Endometrial microvascular endothelial cells (primary cell): ENCODE data around the gene BIRC7. TPM values are rescaled to one million over a fixed set of nuclear protein-coding genes. Genes with fewer than 3 reads are reported as not detected.

Source experiments
- in situ Hi-C: cut with HindIII; loops from 2 replicates; pipeline ENCODE4 v1.10.0; 2017; ENCODE audit warnings: low sequenced_read_pairs, low pct_unique_long_range_greater_than_20kb; ENCODE audit errors: inconsistent ontology term
- total RNA-seq: library from RNA; depleted of rRNA; stranded (reverse); fragments of >200 nt; gene quantifications from one replicate; pipeline ENCODE4 v1.2.3, GENCODE V29; 2015; ENCODE audit errors: inconsistent ontology term

Gene BIRC7
- total RNA-seq, 1 donor from 2014 or later: not detected

GRCh38 chr20:63273635-63274380 lies 38.1 kb downstream of the BIRC7 start:
- in situ Hi-C loops: no loop called here

DNA sequence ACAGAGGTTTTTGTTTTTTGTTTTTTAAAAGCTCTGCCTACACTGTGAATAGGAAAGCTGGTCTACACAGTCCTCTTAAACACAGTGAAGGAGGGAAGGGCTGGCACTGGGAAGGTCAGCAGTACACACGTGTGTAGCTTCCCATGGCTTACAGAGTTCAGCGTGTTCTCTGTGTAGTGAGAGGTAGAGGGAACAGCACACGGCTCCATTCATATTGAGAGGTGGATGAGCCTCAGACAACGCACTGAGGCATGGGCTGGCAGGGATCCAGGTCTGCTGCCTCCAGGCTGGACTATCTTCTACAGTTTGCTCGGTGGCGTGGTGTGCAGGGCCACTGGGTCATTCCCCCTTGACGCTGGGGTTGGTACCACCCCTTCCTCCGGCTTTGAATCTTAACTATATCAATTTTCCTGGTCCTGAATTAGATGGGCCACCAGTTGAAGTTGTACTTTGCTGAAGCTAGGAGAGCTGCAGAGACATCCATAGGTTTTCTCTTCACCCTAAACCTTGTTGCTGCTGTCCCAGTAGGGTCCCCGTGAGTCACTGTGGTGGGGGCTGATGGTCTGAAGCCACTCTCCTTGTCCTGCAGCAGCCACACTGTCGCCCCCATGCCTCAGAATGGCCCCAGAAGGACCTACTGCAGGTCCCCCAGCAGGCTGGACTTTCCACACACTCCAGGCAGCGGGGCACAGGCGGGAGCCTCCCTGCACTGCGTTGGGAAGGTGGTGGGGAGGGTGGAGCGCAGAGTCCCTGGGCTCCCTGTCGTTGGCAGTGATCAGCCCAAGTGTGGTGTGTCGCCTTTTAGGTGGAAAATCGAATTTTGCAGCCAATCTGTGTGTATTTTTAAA lies 38.9 kb downstream of the BIRC7 start:
- in situ Hi-C loops: loop anchor here (25.0 kb wide), 1 partner anchor 113 kb away; no protein-coding TSS in a partner anchor

GRCh38 chr20:63275825-63276224 lies 40.1 kb downstream of the BIRC7 start:
- in situ Hi-C loops: loop anchor here (25.0 kb wide), 1 partner anchor 111 kb away; no protein-coding TSS in a partner anchor

DNA sequence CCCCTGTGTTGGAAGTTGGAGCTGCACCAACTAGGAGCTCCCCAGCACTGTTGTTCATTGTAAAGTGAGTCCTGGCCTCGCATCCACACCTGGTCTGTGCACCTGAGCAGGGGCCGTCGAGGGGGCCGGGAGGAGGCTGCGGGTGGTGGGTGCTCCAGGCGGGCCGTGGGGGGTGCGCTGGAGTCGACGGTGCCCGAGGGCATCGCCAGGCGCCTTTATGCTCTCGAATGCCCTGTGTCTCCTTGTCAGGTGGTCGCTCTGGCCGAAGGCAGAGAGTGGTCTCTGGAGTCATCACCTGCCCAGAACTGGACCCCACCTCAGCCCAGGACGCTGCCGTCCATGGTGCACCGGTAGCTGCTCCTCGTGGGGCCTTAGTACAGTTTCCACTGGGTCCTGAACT lies 41.3 kb downstream of the BIRC7 start:
- in situ Hi-C loops: loop anchor here (25.0 kb wide), 1 partner anchor 110 kb away; no protein-coding TSS in a partner anchor

DNA sequence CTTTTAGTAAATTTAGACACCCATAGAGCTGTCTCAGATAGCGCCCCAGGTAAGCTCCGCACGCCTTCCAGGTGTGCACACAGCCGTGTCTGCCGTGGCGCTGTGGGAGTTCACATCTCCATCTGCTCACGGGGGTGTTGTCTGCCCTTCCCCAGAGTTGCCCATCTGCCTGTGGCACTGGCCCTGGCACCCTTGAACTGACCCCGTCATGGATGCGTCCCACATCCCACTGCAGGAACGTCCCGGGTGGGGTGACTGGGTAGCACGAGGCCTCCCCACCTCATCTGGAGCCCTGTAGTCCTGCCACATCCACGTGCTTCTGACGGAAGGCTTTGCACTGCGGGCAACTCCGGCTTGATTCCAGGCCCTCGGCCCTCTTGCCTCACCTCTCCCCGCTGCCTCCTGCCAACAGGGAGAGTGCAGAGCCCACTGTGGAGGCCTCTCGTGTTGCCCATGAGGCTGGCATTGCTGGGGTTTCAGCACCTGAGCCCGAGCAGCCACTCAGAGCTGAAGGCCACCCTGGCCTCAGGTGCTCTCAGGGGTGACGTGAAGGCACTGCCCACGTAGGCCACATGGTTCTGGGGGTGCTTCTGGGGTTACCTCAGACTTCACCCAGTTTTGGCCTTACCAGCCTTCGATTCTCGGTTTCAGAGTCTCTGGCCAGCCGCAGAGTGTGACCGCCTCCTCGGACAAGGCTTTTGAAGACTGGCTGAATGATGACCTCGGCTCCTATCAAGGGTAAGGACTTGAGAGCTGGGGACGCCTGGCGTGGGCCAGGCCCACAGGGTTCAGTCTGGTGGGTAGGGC lies 42.0 kb downstream of the BIRC7 start:
- in situ Hi-C loops: loop anchor here (25.0 kb wide), 1 partner anchor 110 kb away; no protein-coding TSS in a partner anchor

GRCh38 chr20:63278661-63279060 lies 43.0 kb downstream of the BIRC7 start:
- in situ Hi-C loops: loop anchor here (25.0 kb wide), 1 partner anchor 109 kb away; no protein-coding TSS in a partner anchor

- in situ Hi-C loops: loop anchor here (10.0 to 25.0 kb wide), 2 partner anchors 55 to 107 kb away; no protein-coding TSS in a partner anchor
These were observed 44.2 kb downstream of the BIRC7 start for GRCh38 chr20:63279931-63280330.

GRCh38 chr20:63280371-63280770 lies 44.7 kb downstream of the BIRC7 start:
- in situ Hi-C loops: loop anchor here (10.0 to 25.0 kb wide), 2 partner anchors 56 to 107 kb away; no protein-coding TSS in a partner anchor

DNA sequence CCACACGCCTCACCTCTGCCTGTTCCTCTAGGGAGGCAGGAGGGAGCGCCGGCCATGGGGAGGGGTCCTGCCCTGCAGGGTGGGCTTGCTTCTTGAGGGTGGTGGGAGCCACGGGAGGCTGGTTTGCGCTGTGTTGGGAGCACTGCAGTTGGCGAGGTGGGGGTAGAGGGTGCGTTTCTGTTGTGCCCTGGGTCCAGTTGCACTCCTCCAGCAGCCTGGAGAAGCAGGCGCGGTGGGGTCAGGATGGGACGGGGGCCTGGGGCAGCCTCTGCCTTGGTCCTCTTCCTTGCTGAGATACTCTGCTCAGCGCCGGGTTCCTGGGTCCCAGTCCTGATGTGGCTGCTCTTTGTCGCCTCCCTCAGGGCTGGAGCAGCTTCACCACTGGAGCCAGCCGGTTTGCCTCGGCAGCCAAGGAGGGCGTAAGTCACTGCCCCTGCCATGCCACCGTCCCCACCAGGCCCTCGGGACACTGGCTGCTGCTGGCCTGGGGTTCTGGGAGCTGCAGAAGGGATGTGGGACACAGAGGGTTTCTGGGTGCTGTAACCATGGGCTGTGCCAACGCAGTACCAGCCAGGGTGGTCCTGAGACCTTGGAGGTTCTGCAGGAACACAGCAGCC lies 45.3 kb downstream of the BIRC7 start:
- in situ Hi-C loops: loop anchor here (10.0 to 25.0 kb wide), 2 partner anchors 56 to 106 kb away; no protein-coding TSS in a partner anchor

GRCh38 chr20:63281742-63282665 lies 46.3 kb downstream of the BIRC7 start:
- in situ Hi-C loops: loop anchor here (10.0 to 25.0 kb wide), 2 partner anchors 57 to 105 kb away; no protein-coding TSS in a partner anchor

GRCh38 chr20:63282946-63283345 lies 47.2 kb downstream of the BIRC7 start:
- in situ Hi-C loops: loop anchor here (10.0 to 25.0 kb wide), 2 partner anchors 58 to 104 kb away; no protein-coding TSS in a partner anchor

DNA sequence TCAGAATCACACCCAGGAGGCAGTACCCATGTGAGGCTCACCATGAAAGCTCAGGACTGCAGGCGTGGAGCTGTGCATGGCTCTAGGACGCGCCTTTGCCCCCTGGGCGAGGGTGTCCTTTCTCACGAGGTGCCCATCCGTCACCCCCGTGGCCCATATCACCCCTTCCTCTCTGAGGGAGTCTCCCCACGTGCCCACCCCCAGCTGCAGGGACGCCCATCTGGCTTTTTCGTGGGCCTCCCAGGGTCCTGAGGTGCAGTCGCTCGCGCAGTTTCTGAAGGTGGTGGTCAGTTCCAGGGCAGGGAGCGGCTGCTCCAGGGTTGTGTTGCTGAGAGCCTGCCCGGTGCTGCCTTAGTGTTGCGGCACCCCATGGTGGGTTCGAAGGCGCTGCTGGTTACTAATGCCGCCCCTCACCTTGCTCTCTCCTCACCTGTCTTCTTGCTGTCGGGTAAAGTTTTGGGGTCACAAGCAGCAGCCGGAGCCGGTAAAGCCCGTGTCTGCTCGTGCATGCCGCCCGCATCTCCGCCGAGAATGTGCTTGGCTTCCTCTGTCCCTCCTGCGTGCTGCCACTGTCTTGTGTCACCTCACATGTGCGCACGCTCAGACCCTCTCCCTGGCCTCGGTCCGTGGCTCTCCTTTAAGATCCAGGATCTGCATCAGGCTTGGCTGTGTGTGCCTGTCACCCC lies 47.8 kb downstream of the BIRC7 start:
- in situ Hi-C loops: loop anchor here (10.0 to 25.0 kb wide), 2 partner anchors 59 to 104 kb away; no protein-coding TSS in a partner anchor

DNA sequence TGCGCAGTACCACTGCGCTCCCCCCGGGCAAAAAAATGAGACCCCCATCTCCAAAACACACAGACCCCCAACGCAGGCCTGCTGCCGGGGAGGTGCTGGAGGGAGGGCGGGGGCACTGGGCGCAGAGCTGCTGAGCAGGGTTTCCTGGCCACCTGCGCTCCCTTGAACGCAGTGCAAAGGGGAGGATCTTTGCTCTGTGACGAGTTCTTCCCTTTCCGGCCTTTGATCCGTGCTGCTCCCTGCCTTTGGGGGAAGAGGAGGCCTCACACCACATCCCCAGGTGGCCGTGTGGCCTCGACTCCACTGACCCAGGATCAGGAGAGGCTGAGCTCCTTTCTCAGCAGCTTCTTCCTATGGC lies 48.4 kb downstream of the BIRC7 start:
- in situ Hi-C loops: loop anchor here (10.0 to 25.0 kb wide), 2 partner anchors 59 to 103 kb away; no protein-coding TSS in a partner anchor

DNA sequence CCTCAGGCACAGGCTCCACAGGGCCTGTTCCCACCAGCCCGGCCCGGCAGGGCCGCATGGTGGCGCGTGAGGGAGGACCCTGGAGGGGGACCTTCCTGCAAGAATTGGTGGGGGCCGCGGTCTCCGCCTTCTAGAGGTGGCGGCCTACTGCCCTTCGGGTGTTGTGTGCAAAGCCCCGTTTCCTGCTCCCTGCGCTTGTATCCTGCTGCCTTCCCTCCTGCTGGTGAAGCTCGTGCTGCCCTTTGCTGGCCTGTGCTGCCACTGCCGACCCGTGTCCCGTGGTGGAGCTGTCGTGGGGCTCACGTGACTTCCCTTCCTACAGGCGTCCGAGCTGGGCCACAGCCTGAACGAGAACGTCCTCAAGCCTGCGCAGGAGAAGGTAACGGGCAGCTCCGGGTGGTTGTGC lies 48.8 kb downstream of the BIRC7 start:
- in situ Hi-C loops: loop anchor here (10.0 to 25.0 kb wide), 2 partner anchors 60 to 103 kb away; no protein-coding TSS in a partner anchor

DNA sequence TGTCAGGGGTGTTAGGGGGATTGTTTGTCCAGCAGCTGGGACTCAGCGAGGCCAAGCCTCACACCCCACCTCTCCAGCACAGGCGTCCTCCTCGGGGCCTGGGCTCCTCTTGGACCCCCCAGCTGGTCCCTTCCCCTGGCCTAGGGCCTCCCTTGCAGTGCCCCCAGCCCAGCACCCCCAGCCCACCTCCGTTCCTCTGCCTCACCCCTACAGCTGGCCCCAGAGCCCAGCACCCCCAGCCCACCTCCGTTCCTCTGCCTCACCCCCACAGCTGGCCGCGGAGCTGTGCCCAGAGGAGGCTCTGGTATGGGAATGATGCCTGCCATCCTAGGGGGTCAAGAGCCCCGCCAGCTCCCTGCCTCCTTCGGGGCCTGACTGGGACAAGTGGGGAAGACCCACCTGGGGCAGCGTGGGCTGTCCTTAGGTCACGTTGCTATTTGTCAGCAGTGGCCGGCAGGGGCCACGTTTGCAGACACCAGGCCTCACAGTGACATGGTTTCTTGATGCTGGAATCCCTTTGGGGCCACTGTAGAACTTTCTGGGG lies 49.3 kb downstream of the BIRC7 start:
- in situ Hi-C loops: loop anchor here (10.0 to 25.0 kb wide), 2 partner anchors 60 to 102 kb away; no protein-coding TSS in a partner anchor
